Measurements from ENCODE around the gene KY.

DNA sequence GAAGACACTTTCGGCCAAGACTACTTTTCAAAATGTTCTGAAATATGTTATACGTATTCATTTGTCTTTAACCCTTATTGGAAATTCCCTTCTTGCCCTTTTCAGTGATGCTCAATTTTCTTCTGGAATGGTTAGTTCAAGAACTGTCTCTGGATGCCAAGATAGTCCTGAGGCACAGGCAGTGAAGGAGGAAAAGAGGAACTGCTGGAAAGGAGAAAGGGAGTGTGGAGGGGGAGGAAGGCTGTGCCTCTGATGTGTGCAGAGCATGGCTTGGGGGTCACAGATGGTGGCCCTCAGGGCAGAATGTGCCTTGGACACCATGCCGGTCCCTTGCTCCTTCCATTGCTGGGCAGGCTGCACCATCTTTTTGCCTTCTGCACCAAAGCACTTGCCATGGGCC, 91.2 kb downstream of the KY start:
- no peak for TF ChIP-seq CTCF (IDR thresholded peaks at IDR 0.05)
- TF ChIP-seq POLR2A (IDR thresholded peaks at IDR 0.05): no peak
